Karpas-422 (cell line): ENCODE results near the gene CARMIL1. TPM values are rescaled to one million over a fixed set of nuclear protein-coding genes. Genes with fewer than 3 reads are reported as not detected.

Experiments used
- DNase-seq: peaks from one replicate; pipeline ENCODE4 v3.0.0-alpha.2; 2015
- H2AFZ ChIP-seq: fragments of 200-600 bp; sonication (generic); 2 replicates; pipeline ENCODE4 v1.6.1; 2014; ENCODE audit warnings: antibody characterized with exemption, low read length, mixed read lengths
- H3K27ac ChIP-seq: fragments of 200-600 bp; sonication (generic); 2 replicates; pipeline ENCODE4 v1.5.1; 2014; ENCODE audit warnings: mild to moderate bottlenecking, low read length, moderate library complexity
- H3K27me3 ChIP-seq: fragments of 200-600 bp; sonication (generic); 2 replicates; pipeline ENCODE4 v1.6.1; 2014; ENCODE audit warnings: low read length, mixed read lengths
- H3K36me3 ChIP-seq: fragments of 200-600 bp; sonication (generic); 2 replicates; pipeline ENCODE4 v1.6.1; 2014; ENCODE audit warnings: low read length, mixed read lengths; ENCODE audit not compliant: insufficient read depth
- H3K4me1 ChIP-seq: fragments of 200-600 bp; sonication (generic); 2 replicates; pipeline ENCODE4 v1.6.1; 2014; ENCODE audit warnings: mild to moderate bottlenecking, low read length, mixed read lengths
- H3K4me2 ChIP-seq: fragments of 200-600 bp; sonication (generic); 2 replicates; pipeline ENCODE4 v1.6.1; 2014; ENCODE audit warnings: low read length, low read depth, mild to moderate bottlenecking; ENCODE audit not compliant: poor library complexity, severe bottlenecking
- H3K4me3 ChIP-seq: fragments of 200-600 bp; sonication (generic); 2 replicates; pipeline ENCODE4 v1.5.1; 2014; ENCODE audit warnings: mild to moderate bottlenecking, antibody characterized with exemption, low read length, mixed read lengths
- H3K79me2 ChIP-seq: fragments of 200-600 bp; sonication (generic); 2 replicates; pipeline ENCODE4 v1.6.1; 2014; ENCODE audit warnings: mild to moderate bottlenecking, low read length, mixed read lengths
- H3K9ac ChIP-seq: fragments of 200-600 bp; sonication (generic); 2 replicates; pipeline ENCODE4 v1.6.0; 2014; ENCODE audit warnings: low read length
- H3K9me2 ChIP-seq: fragments of 200-600 bp; sonication (generic), shearing (Covaris generic); replicated peaks from 2 replicates; pipeline ENCODE4 v1.6.0; 2014; ENCODE audit warnings: mild to moderate bottlenecking, low read length, moderate library complexity; ENCODE audit not compliant: insufficient read depth
- H3K9me3 ChIP-seq: fragments of 300-700, 200-600 bp; sonication (generic); 2 replicates; pipeline ENCODE4 v1.6.1; 2014; ENCODE audit warnings: low read length, mixed read lengths
- H4K20me1 ChIP-seq: fragments of 200-600 bp; sonication (generic); 2 replicates; pipeline ENCODE4 v1.6.1; 2014; ENCODE audit warnings: mild to moderate bottlenecking, antibody characterized with exemption, low read length, low read depth; ENCODE audit not compliant: insufficient read depth
- total RNA-seq: library from RNA; depleted of rRNA; stranded (reverse); fragments of >200 nt; shearing (Covaris generic); gene quantifications from 2 replicates; pipeline ENCODE4 v1.2.3, GENCODE V29; 2014; ENCODE audit warnings: low replicate concordance

Gene CARMIL1
- total RNA-seq, 1 experiment from 2014 or later: 0.04 TPM

GRCh38 chr6:25392372-25392771 is 113.2 kb downstream of the CARMIL1 start:
- Histone ChIP-seq H3K4me3 (no peak overlapping the region), H3K4me2 (no peak overlapping the region), H3K36me3 (no peaks in the 10 kb centered on the region), H4K20me1 (no peaks in the 10 kb centered on the region), H3K9me2 (no peaks in the 10 kb centered on the region), H3K9me3 (no peaks in the 10 kb centered on the region), H3K27me3 (peaks cover 4% of the 10 kb centered on the region; the same call in 1 of the 2 replicates), H3K9ac (no peak overlapping the region), H3K4me1 (no peaks in the 10 kb centered on the region), H3K27ac (no peak overlapping the region), H3K79me2 (no peaks in the 10 kb centered on the region), H2AFZ (no peak overlapping the region)
- DNase-seq: no peak

- H3K4me3 ChIP-seq: no peak overlapping the region
- peaks cover 4% of the 10 kb centered on the region for H3K27me3 ChIP-seq
- no peak overlapping the region for H3K27ac ChIP-seq
- H3K79me2 ChIP-seq: no peaks in the 10 kb centered on the region
- H2AFZ ChIP-seq: no peak overlapping the region
- no peaks in the 10 kb centered on the region for H3K9me3 ChIP-seq
- no peak for DNase-seq
- no peak overlapping the region for H3K9ac ChIP-seq
- no peaks in the 10 kb centered on the region for H3K4me1 ChIP-seq
- no peak overlapping the region for H3K4me2 ChIP-seq
- H3K36me3 ChIP-seq: no peaks in the 10 kb centered on the region
- no peaks in the 10 kb centered on the region for H4K20me1 ChIP-seq
- H3K9me2 ChIP-seq: no peaks in the 10 kb centered on the region
Observed at GRCh38 chr6:25395731-25396130, 116.6 kb downstream of the CARMIL1 start.

GRCh38 chr6:25397406-25397805 is 118.2 kb downstream of the CARMIL1 start:
- Histone ChIP-seq H3K9me2 (no peaks in the 10 kb centered on the region), H3K4me1 (no peaks in the 10 kb centered on the region), H3K4me2 (no peak overlapping the region)

GRCh38 chr6:25399885-25400284 is 120.7 kb downstream of the CARMIL1 start:
- Histone ChIP-seq H3K4me1 (peaks cover 2% of the 10 kb centered on the region; the same call in 1 of the 2 replicates), H3K27me3 (no peaks in the 10 kb centered on the region; the same call in 1 of the 2 replicates), H4K20me1 (no peaks in the 10 kb centered on the region), H3K9me3 (no peaks in the 10 kb centered on the region), H3K27ac (no peak overlapping the region), H3K9ac (no peak overlapping the region), H3K4me3 (no peak overlapping the region), H3K36me3 (no peaks in the 10 kb centered on the region), H3K9me2 (no peaks in the 10 kb centered on the region), H3K79me2 (no peaks in the 10 kb centered on the region), H3K4me2 (no peak overlapping the region), H2AFZ (no peak overlapping the region)
- no peak for DNase-seq

More at GRCh38 chr6:25397406-25397805, 118.2 kb downstream of the CARMIL1 start:
- H3K36me3 ChIP-seq: no peaks in the 10 kb centered on the region
- DNase-seq: no peak
- no peak overlapping the region for H3K4me3 ChIP-seq
- no peaks in the 10 kb centered on the region for H3K79me2 ChIP-seq
- no peaks in the 10 kb centered on the region for H4K20me1 ChIP-seq
- H3K9me3 ChIP-seq: no peaks in the 10 kb centered on the region
- H2AFZ ChIP-seq: no peak overlapping the region
- peaks cover 4% of the 10 kb centered on the region for H3K27me3 ChIP-seq
- no peak overlapping the region for H3K27ac ChIP-seq
- H3K9ac ChIP-seq: no peak overlapping the region

- DNase-seq: no peak
- no peaks in the 10 kb centered on the region for H4K20me1 ChIP-seq
- no peaks in the 10 kb centered on the region; the same call in 1 of the 2 replicates for H3K27me3 ChIP-seq
- no peak overlapping the region for H3K27ac ChIP-seq
- no peak overlapping the region for H3K4me2 ChIP-seq
- no peak overlapping the region for H3K9ac ChIP-seq
- no peaks in the 10 kb centered on the region for H3K36me3 ChIP-seq
- H3K9me3 ChIP-seq: no peaks in the 10 kb centered on the region
- H3K4me1 ChIP-seq: peaks cover 9% of the 10 kb centered on the region; the same call in 1 of the 2 replicates
- no peak overlapping the region for H2AFZ ChIP-seq
- H3K79me2 ChIP-seq: no peaks in the 10 kb centered on the region
- no peaks in the 10 kb centered on the region for H3K9me2 ChIP-seq
- no peak overlapping the region for H3K4me3 ChIP-seq
Observed at GRCh38 chr6:25401711-25402110, 122.5 kb downstream of the CARMIL1 start.

GRCh38 chr6:25402125-25402524 is 123.0 kb downstream of the CARMIL1 start:
- Histone ChIP-seq H3K4me3 (no peak overlapping the region), H3K9me3 (no peaks in the 10 kb centered on the region), H3K4me2 (no peak overlapping the region), H3K9me2 (no peaks in the 10 kb centered on the region), H3K79me2 (no peaks in the 10 kb centered on the region), H3K36me3 (no peaks in the 10 kb centered on the region), H3K9ac (no peak overlapping the region), H4K20me1 (no peaks in the 10 kb centered on the region), H3K27me3 (no peaks in the 10 kb centered on the region; the same call in 1 of the 2 replicates), H3K27ac (no peak overlapping the region), H2AFZ (no peak overlapping the region), H3K4me1 (peaks cover 9% of the 10 kb centered on the region; the same call in 1 of the 2 replicates)
- no peak for DNase-seq

- no peaks in the 10 kb centered on the region for H3K36me3 ChIP-seq
- H3K27ac ChIP-seq: no peak overlapping the region
- H3K27me3 ChIP-seq: no peaks in the 10 kb centered on the region; the same call in 1 of the 2 replicates
- H3K4me3 ChIP-seq: no peak overlapping the region
- DNase-seq: no peak
- H3K79me2 ChIP-seq: no peaks in the 10 kb centered on the region
- H3K9me2 ChIP-seq: no peaks in the 10 kb centered on the region
- no peak overlapping the region for H2AFZ ChIP-seq
- no peak overlapping the region for H3K4me2 ChIP-seq
- no peaks in the 10 kb centered on the region for H4K20me1 ChIP-seq
- no peaks in the 10 kb centered on the region for H3K9me3 ChIP-seq
- H3K4me1 ChIP-seq: peaks cover 9% of the 10 kb centered on the region; the same call in 1 of the 2 replicates
- no peak overlapping the region for H3K9ac ChIP-seq
Observed at GRCh38 chr6:25403150-25403549, 124.0 kb downstream of the CARMIL1 start.

- Histone ChIP-seq H3K9me3 (no peaks in the 10 kb centered on the region), H3K4me3 (no peak overlapping the region), H3K4me2 (no peak overlapping the region), H3K9me2 (no peaks in the 10 kb centered on the region), H3K36me3 (no peaks in the 10 kb centered on the region), H4K20me1 (no peaks in the 10 kb centered on the region), H3K27ac (no peak overlapping the region), H3K27me3 (no peaks in the 10 kb centered on the region), H3K4me1 (peaks cover 9% of the 10 kb centered on the region; the same call in 1 of the 2 replicates), H2AFZ (no peak overlapping the region), H3K79me2 (no peaks in the 10 kb centered on the region), H3K9ac (no peak overlapping the region)
- no peak for DNase-seq
Observed at GRCh38 chr6:25404091-25404490, 124.9 kb downstream of the CARMIL1 start.
